ENCODE data around the gene KRT16. TPM values are rescaled to one million over a fixed set of nuclear protein-coding genes. Genes with fewer than 3 reads are reported as not detected.
A peak's percentile ranks its signal among the peaks of the same experiment; 100 is the strongest.

Gene KRT16
- total RNA-seq, 1 experiment from 2014 or later, result 0.61 TPM

GRCh38 chr17:41647940-41648410, 35.4 kb upstream of the KRT16 start:
- peak overlapping the region; percentile 83 for H2AFZ ChIP-seq (ENCODE audit: low read depth, low read length, poor library complexity, severe bottlenecking)
- ATAC-seq (peak; percentile 80), DNase-seq (ENCODE audit: low read depth, low spot score) (peak; percentile 54)
- no peaks in the 10 kb centered on the region for H3K36me3 ChIP-seq (ENCODE audit: control insufficient read depth in 1 of 2, insufficient read depth in 2 of 2, low read length in 2 of 2)
- peak overlapping the region; percentile 38 to 53 for H3K4me3 ChIP-seq (replicated peaks in 1 of 2; ENCODE audit: low read depth in 1 of 2, low read length in 2 of 2)
- H3K9ac ChIP-seq (ENCODE audit: low read length), result peak overlapping the region; percentile 57
- H4K20me1 ChIP-seq (ENCODE audit: insufficient read depth), result no peaks in the 10 kb centered on the region
- ChIA-PET RAD21 (ENCODE audit: low non-redundant PET in 1 of 2, low total read pairs in 2 of 2, uncharacterized antibody in 2 of 2, unreplicated experiment in 2 of 2) (interaction anchor here (0.6 to 2.7 kb wide), 8 partner anchors 14 to 770 kb away, joined by 3 to 28 read pairs (median 8); no protein-coding TSS in a partner anchor), CTCF (interaction anchor here (0.6 to 11.1 kb wide), 31 partner anchors 8 to 1115 kb away, joined by 3 to 217 read pairs (median 6); partner anchors contain the start of gene KRT19), POLR2A (interaction anchor here (0.9 to 1.9 kb wide), 5 partner anchors 18 to 120 kb away, joined by 3 to 25 read pairs (median 9); partner anchors contain the start of genes EIF1 and KRT19)
- no peaks in the 10 kb centered on the region for H3K9me3 ChIP-seq (ENCODE audit: control insufficient read depth in 1 of 2, insufficient read depth in 1 of 2, low read depth in 1 of 2, low read length in 2 of 2)
- peak overlapping the region; percentile 41 for H3K27ac ChIP-seq (ENCODE audit: low read depth, low read length)
- no peaks in the 10 kb centered on the region for H3K79me2 ChIP-seq (ENCODE audit: insufficient read depth, low read length)
- peaks cover 27 to 71% of the 10 kb centered on the region in 2 experiments for H3K4me1 ChIP-seq (ENCODE audit: control insufficient read depth in 1 of 2, insufficient read depth in 2 of 2, low read length in 2 of 2)
- intact Hi-C loops (cut with micrococcal nuclease), result loop anchor here (1.0 to 10.0 kb wide), 9 partner anchors 14 to 1026 kb away; no protein-coding TSS in a partner anchor
- BruUV-seq (replicated peaks), result no TSS peak
- H3K4me2 ChIP-seq (ENCODE audit: low read length), result peak overlapping the region; percentile 83
- no peak for TF ChIP-seq ZBTB33 (IDR thresholded peaks at IDR 0.05; ENCODE audit: extremely low read depth, insufficient replicate concordance, low read length)
- TF ChIP-seq RAD21 (IDR thresholded peaks at IDR 0.05; ENCODE audit: low read depth), result peak; percentile 100
- TF ChIP-seq FOSL1 (IDR thresholded peaks at IDR 0.05; ENCODE audit: low read depth), result no peak
- TF ChIP-seq EZH2 (IDR thresholded peaks at IDR 0.05), result no peak
- TF ChIP-seq ELF1 (IDR thresholded peaks at IDR 0.05; ENCODE audit: borderline replicate concordance, low read depth), result no peak
- peak; percentile 62; the same call in 1 of the 2 replicates for TF ChIP-seq MAX (IDR thresholded peaks at IDR 0.05)
- no peak for TF ChIP-seq EZH2phosphoT487 (IDR thresholded peaks at IDR 0.05; ENCODE audit: borderline replicate concordance)
- no peak for TF ChIP-seq YY1 (IDR thresholded peaks at IDR 0.05; ENCODE audit: extremely low read depth, insufficient replicate concordance, low read depth, low read length)
- no peak for TF ChIP-seq SRF (IDR thresholded peaks at IDR 0.05; ENCODE audit: low read depth)
- TF ChIP-seq CTCF (IDR thresholded peaks at IDR 0.05 in 2 of 3, conservative IDR thresholded peaks at IDR 0.05 in 1 of 3; ENCODE audit: borderline replicate concordance in 1 of 3, insufficient read depth in 1 of 3, low read depth in 2 of 3, low read length in 2 of 3), result peak; percentile 84 to 95 (median 92)
- TF ChIP-seq SP1 (IDR thresholded peaks at IDR 0.05; ENCODE audit: low read depth), result no peak
- TF ChIP-seq EGR1 (IDR thresholded peaks at IDR 0.05; ENCODE audit: low read depth), result no peak
- 0 out of 2 replicates have a peak, but pooled peaks have one; percentile 25 for TF ChIP-seq POLR2AphosphoS5 (IDR thresholded peaks at IDR 0.05; ENCODE audit: low read depth, low read length)
- H3K27me3 ChIP-seq (ENCODE audit: insufficient read depth, low read length), result no peaks in the 10 kb centered on the region
- no peaks in the 10 kb centered on the region for H3K9me2 ChIP-seq (ENCODE audit: insufficient read depth)
